CD4-positive, alpha-beta memory T cell (primary cell): Measurements from ENCODE around the gene CALHM2. TPM values are rescaled to one million over a fixed set of nuclear protein-coding genes. Genes with fewer than 3 reads are reported as not detected.
A peak's percentile ranks its signal among the peaks of the same experiment; 100 is the strongest.

Experiments
- CTCF ChIA-PET: fragments of 350-600 bp; sonication (Branson Sonifier 250); formaldehyde crosslinking; loops from one replicate; lab custom pipeline; 2021; ENCODE audit warnings: inconsistent platforms; ENCODE audit not compliant: partially characterized antibody; lab: Charles Lee
- POLR2A ChIA-PET: fragments of 350-600 bp; sonication (Branson Sonifier 250); formaldehyde crosslinking; loops from one replicate; lab custom pipeline; 2021; ENCODE audit not compliant: partially characterized antibody; lab: Charles Lee
- DNase-seq, 5 donors: peaks; one replicate each; pipeline versions ENCODE4 v3.0.0 to v3.0.0-alpha.2; 2020 to 2022; ENCODE audit warnings: mixed read lengths in 1 of 5
- H3K27ac ChIP-seq: one replicate; pipeline ENCODE4 v1.7.0; 2013; ENCODE audit warnings: low read depth, low read length
- H3K27me3 ChIP-seq: 2 replicates; pipeline ENCODE4 v1.7.0; 2013; ENCODE audit warnings: mild to moderate bottlenecking, low read length, moderate library complexity; ENCODE audit not compliant: insufficient read depth
- H3K36me3 ChIP-seq: 2 replicates; pipeline ENCODE4 v1.7.0; 2013; ENCODE audit warnings: mild to moderate bottlenecking, low read length, moderate library complexity; ENCODE audit not compliant: insufficient read depth
- H3K4me1 ChIP-seq: 2 replicates; pipeline ENCODE4 v1.7.0; 2013; ENCODE audit warnings: mild to moderate bottlenecking, low read length, moderate library complexity; ENCODE audit not compliant: insufficient read depth
- H3K4me3 ChIP-seq, 2 donors: one replicate each; pipeline ENCODE4 v1.7.0; 2013; ENCODE audit warnings: low read length in 2 of 2, mild to moderate bottlenecking in 1 of 2
- H3K9me3 ChIP-seq, 2 donors: one replicate each; pipeline ENCODE4 v1.7.0; 2013; ENCODE audit warnings: low read length in 2 of 2, control low read depth in 1 of 2; ENCODE audit not compliant: control insufficient read depth in 1 of 2
- H3K27ac Mint-ChIP-seq, 7 donors: one replicate each; pipeline ENCODE4 v1.8.0; 2020 to 2021; ENCODE audit warnings: mixed read lengths in 7 of 7, mild to moderate bottlenecking in 6 of 7, inconsistent platforms in 3 of 7, moderate library complexity in 3 of 7
- H3K27me3 Mint-ChIP-seq, 2 donors: one replicate each; pipeline ENCODE4 v1.8.0; 2020 to 2021; ENCODE audit warnings: mixed read lengths in 2 of 2
- H3K36me3 Mint-ChIP-seq, 2 donors: one replicate each; pipeline ENCODE4 v1.8.0; 2020 to 2021; ENCODE audit warnings: mixed read lengths in 2 of 2, inconsistent platforms in 1 of 2, mild to moderate bottlenecking in 1 of 2
- H3K4me1 Mint-ChIP-seq, 4 donors: one replicate each; pipeline ENCODE4 v1.8.0; 2020 to 2021; ENCODE audit warnings: mixed read lengths in 4 of 4, mild to moderate bottlenecking in 1 of 4
- H3K4me3 Mint-ChIP-seq, 8 donors: one replicate each; pipeline ENCODE4 v1.8.0; 2020 to 2021; ENCODE audit warnings: mixed read lengths in 8 of 8, mild to moderate bottlenecking in 7 of 8, moderate library complexity in 6 of 8, inconsistent platforms in 3 of 8
- H3K9me3 Mint-ChIP-seq, 8 donors: one replicate each; pipeline ENCODE4 v1.8.0; 2020 to 2021; ENCODE audit warnings: mixed read lengths in 8 of 8, mild to moderate bottlenecking in 5 of 8, inconsistent platforms in 3 of 8, moderate library complexity in 1 of 8
- intact Hi-C: fragments of 100-400 bp; cut with micrococcal nuclease; formaldehyde crosslinking; loops from one replicate; pipeline ENCODE4 v1.15.1; 2023
- polyA plus RNA-seq, 2 donors: library from polyadenylated mRNA; unstranded; fragments of 300-500 nt; fragmentation: Illumina TruSeq; gene quantifications; one replicate each; pipeline ENCODE4 v1.2.3, GENCODE V29; 2021
- total RNA-seq, 2 experiments: library from RNA; stranded (reverse); gene quantifications; one replicate each; pipeline ENCODE4 v1.2.3, GENCODE V29; 2021

The CALHM2 gene
- total and polyA plus RNA-seq, 4 experiments from 2014 or later = 40.3 to 84.6 (median 72.7) TPM

GRCh38 chr10:103441206-103441605 is 11.0 kb downstream of the CALHM2 start:
- no peak for DNase-seq
- no peaks in the 10 kb centered on the region for H3K4me1 ChIP-seq
- H3K27ac ChIP-seq = no peak overlapping the region
- intact Hi-C loops = no loop called here
- Mint-ChIP-seq H3K36me3 (peaks cover 39 to 87% of the 10 kb centered on the region in 2 donors), H3K4me1 (peaks cover 0 to 18% (median 9%) of the 10 kb centered on the region in 4 donors), H3K4me3 (no peak overlapping the region), H3K27ac (no peak overlapping the region), H3K9me3 (no peaks in the 10 kb centered on the region), H3K27me3 (no peaks in the 10 kb centered on the region)
- ChIA-PET POLR2A (interaction anchor here (1.0 to 4.0 kb wide), 2 partner anchors 11 to 30 kb away, joined by 3 to 23 read pairs; partner anchors contain the start of gene CALHM2), CTCF (interaction anchor here (0.9 to 1.6 kb wide), 3 partner anchors 25 to 47 kb away, joined by 3 read pairs; no protein-coding TSS in a partner anchor)
- no peak overlapping the region for H3K4me3 ChIP-seq
- no peaks in the 10 kb centered on the region for H3K27me3 ChIP-seq
- H3K9me3 ChIP-seq = no peaks in the 10 kb centered on the region
- peaks cover 78% of the 10 kb centered on the region for H3K36me3 ChIP-seq

- H3K36me3 Mint-ChIP-seq = peaks cover 35 to 82% of the 10 kb centered on the region in 2 donors
- Histone ChIP-seq H3K4me1 (no peaks in the 10 kb centered on the region), H3K36me3 (peaks cover 74% of the 10 kb centered on the region), H3K27ac (no peak overlapping the region), H3K9me3 (no peaks in the 10 kb centered on the region), H3K27me3 (no peaks in the 10 kb centered on the region), H3K4me3 (no peak overlapping the region)
- peaks cover 0 to 14% (median 6%) of the 10 kb centered on the region in 4 donors for H3K4me1 Mint-ChIP-seq
- H3K9me3 Mint-ChIP-seq = no peaks in the 10 kb centered on the region
- intact Hi-C loops = no loop called here
- CTCF ChIA-PET = no interaction called here
- no peak overlapping the region for H3K4me3 Mint-ChIP-seq
- POLR2A ChIA-PET = interaction anchor here (1.0 to 4.0 kb wide), 2 partner anchors 12 to 31 kb away, joined by 3 to 23 read pairs; partner anchors contain the start of gene CALHM2
- no peak for DNase-seq
- peak overlapping the region in 3 of 7 donors; percentile 40 to 84 (median 51) for H3K27ac Mint-ChIP-seq
- no peaks in the 10 kb centered on the region for H3K27me3 Mint-ChIP-seq
Observed at GRCh38 chr10:103440416-103440815, 11.8 kb downstream of the CALHM2 start.

- Mint-ChIP-seq H3K4me1 (peaks cover 0 to 8% (median 3%) of the 10 kb centered on the region in 4 donors), H3K27me3 (no peaks in the 10 kb centered on the region), H3K27ac (peak overlapping the region in 2 of 7 donors; percentile 37 to 40), H3K9me3 (no peaks in the 10 kb centered on the region), H3K4me3 (no peak overlapping the region), H3K36me3 (peaks cover 28 to 80% of the 10 kb centered on the region in 2 donors)
- intact Hi-C loops = no loop called here
- Histone ChIP-seq H3K36me3 (peaks cover 67% of the 10 kb centered on the region), H3K4me3 (no peak overlapping the region), H3K27ac (no peak overlapping the region), H3K27me3 (no peaks in the 10 kb centered on the region), H3K4me1 (no peaks in the 10 kb centered on the region), H3K9me3 (no peaks in the 10 kb centered on the region)
- DNase-seq = no peak
- ChIA-PET POLR2A (no interaction called here), CTCF (no interaction called here)
Observed at GRCh38 chr10:103439776-103440175, 12.4 kb downstream of the CALHM2 start.

- ChIA-PET POLR2A (interaction anchor here (1.6 kb wide), 1 partner anchor 19 kb away, joined by 3 read pairs; the partner anchor contains the start of gene CALHM2), CTCF (interaction anchor here (1.2 to 2.1 kb wide), 3 partner anchors 10 to 28 kb away, joined by 3 to 6 read pairs (median 4); no protein-coding TSS in a partner anchor)
- Histone ChIP-seq H3K9me3 (no peaks in the 10 kb centered on the region), H3K4me1 (peaks cover 25% of the 10 kb centered on the region), H3K36me3 (peaks cover 47% of the 10 kb centered on the region), H3K4me3 (no peak overlapping the region), H3K27me3 (no peaks in the 10 kb centered on the region), H3K27ac (no peak overlapping the region)
- peaks cover 14 to 41% (median 24%) of the 10 kb centered on the region in 4 donors for H3K4me1 Mint-ChIP-seq
- peaks cover 0 to 2% (median 0%) of the 10 kb centered on the region in 8 donors for H3K9me3 Mint-ChIP-seq
- H3K27me3 Mint-ChIP-seq = no peaks in the 10 kb centered on the region
- peak overlapping the region in 2 of 7 donors; percentile 27 to 72 for H3K27ac Mint-ChIP-seq
- intact Hi-C loops = no loop called here
- no peak overlapping the region for H3K4me3 Mint-ChIP-seq
- peaks cover 29 to 65% of the 10 kb centered on the region in 2 donors for H3K36me3 Mint-ChIP-seq
- DNase-seq = no peak
Observed at GRCh38 chr10:103433858-103434257, 18.3 kb downstream of the CALHM2 start.

- no peaks in the 10 kb centered on the region for H3K9me3 ChIP-seq
- intact Hi-C loops = no loop called here
- ChIA-PET POLR2A (interaction anchor here (1.1 kb wide), 1 partner anchor 19 kb away, joined by 3 read pairs; no protein-coding TSS in a partner anchor), CTCF (interaction anchor here (1.6 kb wide), 1 partner anchor 19 kb away, joined by 4 read pairs; no protein-coding TSS in a partner anchor)
- peaks cover 40% of the 10 kb centered on the region for H3K36me3 ChIP-seq
- Mint-ChIP-seq H3K27ac (peak overlapping the region in 2 of 7 donors; percentile 47 to 82), H3K4me3 (no peak overlapping the region), H3K27me3 (no peaks in the 10 kb centered on the region), H3K9me3 (peaks cover 0 to 2% (median 0%) of the 10 kb centered on the region in 8 donors), H3K36me3 (peaks cover 27 to 67% of the 10 kb centered on the region in 2 donors), H3K4me1 (peaks cover 21 to 60% (median 36%) of the 10 kb centered on the region in 4 donors)
- peaks cover 32% of the 10 kb centered on the region for H3K4me1 ChIP-seq
- no peak overlapping the region for H3K4me3 ChIP-seq
- no peak for DNase-seq
- no peak overlapping the region for H3K27ac ChIP-seq
- H3K27me3 ChIP-seq = no peaks in the 10 kb centered on the region
Observed at GRCh38 chr10:103431902-103432301, 20.3 kb downstream of the CALHM2 start.

- peaks cover 34 to 58% of the 10 kb centered on the region in 2 donors for H3K36me3 Mint-ChIP-seq
- H3K27ac Mint-ChIP-seq = peak overlapping the region in 5 of 7 donors; percentile 1 to 25 (median 20)
Observed at GRCh38 chr10:103429647-103430046, 22.5 kb downstream of the CALHM2 start.

GRCh38 chr10:103428989-103429643 is 23.1 kb downstream of the CALHM2 start:
- Mint-ChIP-seq H3K4me1 (peaks cover 21 to 53% (median 36%) of the 10 kb centered on the region in 4 donors), H3K4me3 (peak overlapping the region in 7 of 8 donors; percentile 13 to 77 (median 60)), H3K36me3 (peaks cover 39 to 61% of the 10 kb centered on the region in 2 donors), H3K9me3 (peaks cover 0 to 2% (median 0%) of the 10 kb centered on the region in 8 donors), H3K27me3 (no peaks in the 10 kb centered on the region), H3K27ac (peak overlapping the region; percentile 18 to 74 (median 60))
- Histone ChIP-seq H3K4me1 (peaks cover 32% of the 10 kb centered on the region), H3K27me3 (no peaks in the 10 kb centered on the region), H3K27ac (no peak overlapping the region), H3K36me3 (peaks cover 38% of the 10 kb centered on the region), H3K4me3 (no peak overlapping the region), H3K9me3 (no peaks in the 10 kb centered on the region)
- ChIA-PET CTCF (interaction anchor here (1.1 kb wide), 1 partner anchor 57 kb away, joined by 3 read pairs; no protein-coding TSS in a partner anchor), POLR2A (no interaction called here)
- DNase-seq = peak in 2 of 5 donors; percentile 11 to 12
- intact Hi-C loops = no loop called here

More at GRCh38 chr10:103429647-103430046, 22.5 kb downstream of the CALHM2 start:
- Mint-ChIP-seq H3K27me3 (no peaks in the 10 kb centered on the region), H3K4me1 (peaks cover 21 to 53% (median 36%) of the 10 kb centered on the region in 4 donors), H3K9me3 (peaks cover 0 to 2% (median 0%) of the 10 kb centered on the region in 8 donors), H3K4me3 (peak overlapping the region; percentile 13 to 77 (median 60))
- intact Hi-C loops = no loop called here
- H3K4me1 ChIP-seq = peaks cover 32% of the 10 kb centered on the region
- ChIA-PET CTCF (interaction anchor here (0.9 kb wide), 1 partner anchor 13 kb away, joined by 4 read pairs; no protein-coding TSS in a partner anchor), POLR2A (no interaction called here)
- H3K27me3 ChIP-seq = no peaks in the 10 kb centered on the region
- H3K4me3 ChIP-seq = no peak overlapping the region
- peak in 3 of 5 donors; percentile 9 to 24 (median 19) for DNase-seq
- H3K36me3 ChIP-seq = peaks cover 39% of the 10 kb centered on the region
- no peaks in the 10 kb centered on the region for H3K9me3 ChIP-seq
- no peak overlapping the region for H3K27ac ChIP-seq
